Right lobe of liver (tissue), 6 donors: ENCODE data around the gene EBLN2. TPM values are rescaled to one million over a fixed set of nuclear protein-coding genes. Genes with fewer than 3 reads are reported as not detected.
A peak's percentile ranks its signal among the peaks of the same experiment; 100 is the strongest.

Experiments used
- ATAC-seq, 4 donors: fragments of 200-7000 bp; cut with Tn5 transposase; one replicate each; pipeline ENCODE4 v1.9.1; 2020; ENCODE audit warnings: mild to moderate bottlenecking in 4 of 4, moderate library complexity in 4 of 4
- DNase-seq, 3 donors: peaks; one replicate each; pipeline ENCODE4 v3.0.0-alpha.2; 2020
- H3K27ac ChIP-seq, 3 donors: fragments of 200-600 bp; one replicate each; pipeline ENCODE4 v1.8.0; 2022
- H3K27me3 ChIP-seq, 2 donors: fragments of 200-600 bp; one replicate each; pipeline ENCODE4 v1.8.0; 2022
- H3K36me3 ChIP-seq, 4 donors: fragments of 200-600 bp; sonication (generic) in 1 of 4; one replicate each; pipeline versions ENCODE4 v1.5.1 to v1.8.0; 2017 to 2022; ENCODE audit warnings: control low read depth in 1 of 4
- H3K4me1 ChIP-seq, 4 donors: fragments of 200-600 bp; sonication (generic) in 1 of 4; one replicate each; pipeline versions ENCODE4 v1.5.1 to v1.8.0; 2017 to 2022; ENCODE audit warnings: control low read depth in 1 of 4
- H3K4me3 ChIP-seq, 3 donors: fragments of 200-600 bp; one replicate each; pipeline ENCODE4 v1.8.0; 2022
- H3K9me3 ChIP-seq, 4 donors: fragments of 200-600 bp; sonication (generic) in 1 of 4; one replicate each; pipeline versions ENCODE4 v1.5.1 to v1.8.0; 2017 to 2022; ENCODE audit warnings: control low read depth in 1 of 4
- POLR2A ChIP-seq: fragments of 450-650 bp; IDR thresholded peaks from one replicate; pipeline ENCODE4 v1.6.1; 2017; ENCODE audit warnings: antibody characterized with exemption, mild to moderate bottlenecking
- WGBS: methylation state at CpG from one replicate; pipeline ENCODE4 v1.1.6; 2018; ENCODE audit warnings: low coverage, low lambda C conversion rate; ENCODE audit not compliant: insufficient coverage; ENCODE audit errors: missing lambda C conversion rate; 5-methylcytosine and 5-hydroxymethylcytosine counted together
- intact Hi-C, 2 donors: fragments of 100-400 bp; cut with DNase I; formaldehyde crosslinking; loops; one replicate each; pipeline versions ENCODE4 v1.11.2 to v1.14.1; 2022
- total RNA-seq, 6 experiments: library from RNA; depleted of rRNA in 2 of 6; stranded (reverse); fragments of >200 nt in 2 of 6; fragmentation: NEBNext Ultra II Directional in 3 of 6; extraction: Animal tissue kit (Norgen Biotek cat#: 25700) in 3 of 6; gene quantifications; one replicate each; pipeline versions ENCODE4 v1.1.0 to v1.2.4, GENCODE V29; 2016 to 2023
- TF ChIP-seq, protein P1 (sequence below), 4 donors: fragments of 200-600 bp in 3 of 4; fragments of 450-650 bp in 1 of 4; IDR thresholded peaks; one replicate each; pipeline versions ENCODE4 v1.5.1 to v1.8.0; 2016 to 2022; ENCODE audit warnings: antibody characterized with exemption in 4 of 4, mild to moderate bottlenecking in 2 of 4
- donor health status: DM: no; HTN: yes; CAD: no.
- donor health status: DM: no; HTN: no; CAD: no.
- donor health status: DM: no; HTN: no; CAD: no.
- donor health status: DM: no; HTN: yes; CAD: no.
- donor health status: DM: no; HTN: yes; CAD: no.

The EBLN2 gene
- total RNA-seq, 6 experiments from 2014 or later, result 1.5 to 3.8 (median 1.7) TPM

DNA sequence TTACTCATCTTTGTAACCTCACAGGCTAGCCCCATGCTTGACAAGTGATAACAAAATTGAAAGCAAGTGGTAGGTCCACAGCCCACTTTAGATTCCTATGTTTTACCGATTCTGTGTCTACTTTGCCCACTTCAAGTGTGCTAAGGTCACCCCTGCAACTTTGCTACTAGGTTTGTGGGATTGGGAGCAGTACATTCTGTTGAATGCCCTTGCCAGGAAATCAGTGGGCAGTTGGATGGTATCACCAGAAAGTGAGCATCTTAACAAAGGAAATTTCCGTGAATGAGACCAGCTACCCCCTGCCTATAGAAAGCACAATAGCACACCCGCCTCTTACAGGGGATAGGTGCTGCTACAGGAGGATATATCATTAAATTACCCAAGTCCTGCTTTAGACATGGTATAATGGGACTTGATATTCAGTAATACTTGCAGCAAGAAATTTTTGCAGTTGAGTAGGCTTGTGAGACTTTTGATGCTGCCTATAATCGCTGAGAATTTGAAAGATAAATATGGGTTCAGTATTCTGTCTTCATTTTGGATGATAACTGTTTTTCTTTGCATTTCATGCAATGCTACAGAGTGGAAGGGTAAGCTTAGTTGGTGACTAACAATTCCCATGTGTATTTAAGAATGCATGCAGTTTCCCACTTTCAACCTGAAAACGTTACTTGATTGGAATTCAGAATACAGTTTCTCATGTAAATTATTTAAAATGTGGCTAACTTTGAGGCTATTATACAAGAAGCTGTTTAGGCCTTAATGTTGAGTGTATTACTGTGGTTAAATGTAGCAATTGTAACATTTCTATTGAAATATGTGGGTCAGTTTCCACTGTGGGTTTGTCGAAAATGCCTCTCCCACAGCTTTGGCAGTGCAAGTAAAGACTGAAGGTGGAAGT, 9.5 kb downstream of the EBLN2 start:
- Histone ChIP-seq H3K27ac (no peak overlapping the region), H3K4me1 (no peaks in the 10 kb centered on the region), H3K9me3 (no peaks in the 10 kb centered on the region), H3K27me3 (no peaks in the 10 kb centered on the region), H3K4me3 (no peak overlapping the region), H3K36me3 (peaks cover 0 to 17% (median 0%) of the 10 kb centered on the region in 4 donors)
- WGBS, result 53% methylated on average over 6 of the region's 6 CpGs
- DNase-seq, result no peak
- TF ChIP-seq, protein P1, sequence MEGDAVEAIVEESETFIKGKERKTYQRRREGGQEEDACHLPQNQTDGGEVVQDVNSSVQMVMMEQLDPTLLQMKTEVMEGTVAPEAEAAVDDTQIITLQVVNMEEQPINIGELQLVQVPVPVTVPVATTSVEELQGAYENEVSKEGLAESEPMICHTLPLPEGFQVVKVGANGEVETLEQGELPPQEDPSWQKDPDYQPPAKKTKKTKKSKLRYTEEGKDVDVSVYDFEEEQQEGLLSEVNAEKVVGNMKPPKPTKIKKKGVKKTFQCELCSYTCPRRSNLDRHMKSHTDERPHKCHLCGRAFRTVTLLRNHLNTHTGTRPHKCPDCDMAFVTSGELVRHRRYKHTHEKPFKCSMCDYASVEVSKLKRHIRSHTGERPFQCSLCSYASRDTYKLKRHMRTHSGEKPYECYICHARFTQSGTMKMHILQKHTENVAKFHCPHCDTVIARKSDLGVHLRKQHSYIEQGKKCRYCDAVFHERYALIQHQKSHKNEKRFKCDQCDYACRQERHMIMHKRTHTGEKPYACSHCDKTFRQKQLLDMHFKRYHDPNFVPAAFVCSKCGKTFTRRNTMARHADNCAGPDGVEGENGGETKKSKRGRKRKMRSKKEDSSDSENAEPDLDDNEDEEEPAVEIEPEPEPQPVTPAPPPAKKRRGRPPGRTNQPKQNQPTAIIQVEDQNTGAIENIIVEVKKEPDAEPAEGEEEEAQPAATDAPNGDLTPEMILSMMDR (IDR thresholded peaks at IDR 0.05), result no peak
- TF ChIP-seq POLR2A, result no peak
- intact Hi-C loops, result loop anchor here in 1 of 2 donors (10.0 kb wide), 1 partner anchor 136 kb away; no protein-coding TSS in a partner anchor
- ATAC-seq, result no peak

DNA sequence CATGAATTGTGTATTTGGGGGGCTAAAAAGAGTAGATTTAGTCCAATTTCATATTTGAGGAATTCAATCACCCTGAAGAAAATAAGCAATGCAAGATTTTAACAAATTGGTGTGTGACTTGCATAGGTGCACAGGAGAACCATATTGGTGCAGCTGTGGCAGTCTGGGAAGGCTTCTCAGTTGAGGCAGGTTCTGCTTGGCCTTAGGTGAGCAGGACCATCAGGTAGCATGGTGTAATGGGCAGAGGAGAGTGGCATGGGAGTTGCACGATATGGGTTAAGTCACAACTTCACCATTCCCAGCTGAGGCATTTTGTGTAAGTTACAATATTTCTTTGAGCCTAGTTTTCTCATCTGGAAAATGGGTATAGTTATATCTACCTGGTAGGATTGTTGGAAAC, 10.5 kb downstream of the EBLN2 start:
- H3K36me3 ChIP-seq, result peaks cover 0 to 6% (median 0%) of the 10 kb centered on the region in 4 donors
- DNase-seq, result no peak
- intact Hi-C loops, result loop anchor here in 1 of 2 donors (10.0 kb wide), 1 partner anchor 137 kb away; no protein-coding TSS in a partner anchor
- WGBS, result 100% methylated on average over 1 of the region's 1 CpG
- no peak overlapping the region for H3K4me3 ChIP-seq
- no peaks in the 10 kb centered on the region for H3K4me1 ChIP-seq
- ATAC-seq, result peak in 1 of 4 donors; percentile 25
- no peak for TF ChIP-seq POLR2A
- TF ChIP-seq, protein P1 (IDR thresholded peaks at IDR 0.05), result no peak
- H3K27ac ChIP-seq, result no peak overlapping the region
- no peaks in the 10 kb centered on the region for H3K27me3 ChIP-seq
- no peaks in the 10 kb centered on the region for H3K9me3 ChIP-seq

DNA sequence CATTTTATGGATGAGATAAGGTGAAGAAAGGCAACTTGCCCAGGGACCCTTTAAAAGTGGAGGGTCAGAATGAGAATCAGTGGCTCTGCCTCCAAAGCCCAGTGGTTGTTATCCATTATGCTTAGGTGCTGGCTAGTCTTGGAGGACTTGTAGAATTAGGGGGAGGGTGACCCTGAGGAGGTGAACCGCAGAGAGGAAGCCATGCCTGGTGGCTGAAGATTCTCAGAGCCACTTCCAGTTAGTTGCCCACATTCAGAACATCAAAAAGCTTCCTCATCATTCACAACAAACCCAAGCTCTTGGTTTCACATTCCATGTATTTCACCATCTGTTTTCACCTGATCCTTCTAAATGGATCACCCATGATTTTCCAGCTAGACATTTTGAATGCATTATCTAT, 11.2 kb downstream of the EBLN2 start:
- TF ChIP-seq POLR2A, result no peak
- TF ChIP-seq, protein P1 (IDR thresholded peaks at IDR 0.05), result no peak
- intact Hi-C loops, result loop anchor here in 1 of 2 donors (10.0 kb wide), 1 partner anchor 138 kb away; no protein-coding TSS in a partner anchor
- DNase-seq (no peak), ATAC-seq (peak in 1 of 4 donors; percentile 30)
- WGBS, result no CpG with 5 or more reads among the region's 1 CpG
- no peak overlapping the region for H3K27ac ChIP-seq
- H3K27me3 ChIP-seq, result no peaks in the 10 kb centered on the region
- peaks cover 0 to 2% (median 0%) of the 10 kb centered on the region in 4 donors for H3K36me3 ChIP-seq
- no peak overlapping the region for H3K4me3 ChIP-seq
- no peaks in the 10 kb centered on the region for H3K4me1 ChIP-seq
- H3K9me3 ChIP-seq, result no peaks in the 10 kb centered on the region

DNA sequence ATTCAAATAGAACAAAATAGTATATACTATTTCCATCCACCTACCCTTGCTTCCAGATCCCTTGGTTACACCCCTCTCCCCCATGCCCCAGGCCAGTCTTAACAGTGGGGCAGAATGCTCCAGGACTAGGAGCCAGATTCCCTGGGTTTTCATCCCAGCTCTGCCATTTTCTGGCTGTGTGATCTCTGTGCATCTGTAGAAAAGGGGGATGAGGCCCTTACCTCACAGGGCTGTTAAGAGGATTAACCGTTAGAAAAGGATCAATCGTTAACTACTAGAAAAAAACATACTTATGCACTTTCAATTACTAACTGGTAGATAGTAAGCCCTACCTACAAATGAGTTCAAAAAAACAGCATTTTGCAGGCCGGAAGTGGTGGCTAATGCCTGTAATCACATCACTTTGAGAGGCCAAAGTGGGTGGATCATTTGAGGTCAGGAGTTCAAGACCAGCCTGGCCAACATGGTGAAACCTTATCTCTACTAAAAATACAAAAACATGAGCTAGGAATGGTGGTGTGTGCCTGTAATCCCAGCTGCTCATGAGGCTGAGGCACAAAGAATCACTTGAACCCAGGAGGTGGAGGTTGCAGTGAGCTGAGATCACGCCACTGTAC, 11.7 kb downstream of the EBLN2 start:
- WGBS, result 49% methylated on average over 3 of the region's 4 CpGs
- no peak for DNase-seq
- no peaks in the 10 kb centered on the region for H3K9me3 ChIP-seq
- ATAC-seq, result no peak
- no peak overlapping the region for H3K27ac ChIP-seq
- intact Hi-C loops, result loop anchor here in 1 of 2 donors (10.0 kb wide), 1 partner anchor 138 kb away; no protein-coding TSS in a partner anchor
- no peaks in the 10 kb centered on the region for H3K36me3 ChIP-seq
- no peak overlapping the region for H3K4me3 ChIP-seq
- H3K27me3 ChIP-seq, result no peaks in the 10 kb centered on the region
- no peak for TF ChIP-seq POLR2A
- TF ChIP-seq, protein P1 (IDR thresholded peaks at IDR 0.05), result no peak
- H3K4me1 ChIP-seq, result no peaks in the 10 kb centered on the region
